Ovary (tissue), 9 donors: ENCODE results near the gene TNS1. TPM values are rescaled to one million over a fixed set of nuclear protein-coding genes. Genes with fewer than 3 reads are reported as not detected.

Experiments
- DNase-seq, 5 donors: peaks; one replicate each; pipeline ENCODE4 v3.0.0-alpha.2; 2019 to 2020
- H3K27ac ChIP-seq, 2 donors: fragments of 200-600 bp; one replicate each; pipeline versions ENCODE4 v1.5.1 to v1.8.0; 2019 to 2022
- H3K27me3 ChIP-seq: fragments of 200-600 bp; one replicate; pipeline ENCODE4 v1.8.0; 2022
- H3K36me3 ChIP-seq: fragments of 200-600 bp; sonication (generic); one replicate; pipeline ENCODE4 v1.5.1; 2019
- H3K4me1 ChIP-seq: one replicate; pipeline ENCODE4 v1.8.1; 2013; ENCODE audit warnings: mild to moderate bottlenecking, moderate library complexity; ENCODE audit not compliant: insufficient read depth
- H3K4me3 ChIP-seq: fragments of 200-600 bp; sonication (generic); one replicate; pipeline ENCODE4 v1.5.1; 2017
- H3K9me3 ChIP-seq, 2 donors: fragments of 200-600 bp in 1 of 2; sonication (generic) in 1 of 2; one replicate each; pipeline versions ENCODE4 v1.5.1 to v1.8.1; 2013 to 2019; ENCODE audit warnings: mild to moderate bottlenecking in 1 of 2, moderate library complexity in 1 of 2
- CTCF ChIP-seq, 3 donors: fragments of 450-650 bp in 2 of 3; fragments of 200-600 bp in 1 of 3; IDR thresholded peaks; one replicate each; pipeline versions ENCODE4 v1.5.1 to v1.8.0; 2016 to 2022; ENCODE audit warnings: antibody characterized with exemption in 3 of 3, mild to moderate bottlenecking in 1 of 3
- EP300 ChIP-seq: sonication (generic); formaldehyde crosslinking; IDR thresholded peaks from one replicate; pipeline ENCODE4 v1.6.1; 2017; ENCODE audit warnings: antibody characterized with exemption
- POLR2A ChIP-seq: fragments of 450-650 bp; IDR thresholded peaks from one replicate; pipeline ENCODE4 v1.6.1; 2017; ENCODE audit warnings: antibody characterized with exemption, mild to moderate bottlenecking, moderate library complexity
- WGBS, 3 donors: extraction: QIAGEN DNeasy Blood & Tissue Kit in 1 of 3; methylation state at CpG; one replicate each; pipeline versions ENCODE4 v1.1.5 to v1.1.7; 2013 to 2017; 5-methylcytosine and 5-hydroxymethylcytosine counted together
- intact Hi-C, 4 donors: fragments of 100-400 bp; cut with DNase I; formaldehyde crosslinking; loops; one replicate each; pipeline versions ENCODE4 v1.11.0 to v1.15.1; 2022 to 2023
- polyA plus RNA-seq, 2 donors: library from polyadenylated mRNA; stranded (reverse); fragments of 200-250 nt in 1 of 2; fragments of 350-450 nt in 1 of 2; fragmentation: Illumina TruSeq in 1 of 2; extraction: RNeasy Lipid Tissue Mini Kit (QIAGEN cat#74804) in 1 of 2; gene quantifications; one replicate each; pipeline ENCODE4 v1.2.3, GENCODE V29; 2013 to 2014
- total RNA-seq, 7 donors: library from RNA; depleted of rRNA in 2 of 7; stranded (reverse); fragments of >200 nt in 2 of 7; fragmentation: NEBNext Ultra II Directional in 3 of 7; extraction: Animal tissue kit (Norgen Biotek cat#: 25700) in 3 of 7; gene quantifications; one replicate each; pipeline versions ENCODE4 v1.1.0 to v1.2.4, GENCODE V29; 2016 to 2023
- donor health status: DM: no; HTN: no; CAD: no; lungs with moderate emphysema.
- donor health status: DM: no; HTN: no; CAD: no.
- donor health status: Bipolar disorder and iron deficiency.
- donor health status: DM: yes; HTN: yes; CAD: no.
- donor health status: DM: no; HTN: no; CAD: no.
- donor health status: DM: yes; HTN: yes; CAD: no.

The TNS1 gene
- total and polyA plus RNA-seq, 9 donors, result 140 to 568 (median 356) TPM

- no peak overlapping the region for H3K27ac ChIP-seq
- intact Hi-C loops, result no loop called here
- H3K27me3 ChIP-seq, result no peaks in the 10 kb centered on the region
- H3K4me3 ChIP-seq, result no peak overlapping the region
- TF ChIP-seq EP300 (no peak), POLR2A (no peak), CTCF (IDR thresholded peaks at IDR 0.05) (no peak)
- 94 to 99% (median 96%) methylated on average over 10 of the region's 10 CpGs for WGBS, 3 donors
- peaks cover 6% of the 10 kb centered on the region for H3K4me1 ChIP-seq
- H3K9me3 ChIP-seq, result no peaks in the 10 kb centered on the region
- DNase-seq, result peak in 4 of 5 donors; percentile 3 to 24 (median 11)
- H3K36me3 ChIP-seq, result no peaks in the 10 kb centered on the region
These were observed 19.5 kb upstream of the TNS1 start for GRCh38 chr2:218022131-218022850.

- intact Hi-C loops, result no loop called here
- Histone ChIP-seq H3K36me3 (no peaks in the 10 kb centered on the region), H3K4me1 (peaks cover 8% of the 10 kb centered on the region), H3K27ac (no peak overlapping the region), H3K4me3 (no peak overlapping the region), H3K9me3 (no peaks in the 10 kb centered on the region), H3K27me3 (no peaks in the 10 kb centered on the region)
- peak in 4 of 5 donors; percentile 13 to 44 (median 28) for DNase-seq
- TF ChIP-seq EP300 (no peak), CTCF (IDR thresholded peaks at IDR 0.05) (no peak), POLR2A (no peak)
- 68 to 78% (median 77%) methylated on average over 12 of the region's 12 CpGs for WGBS, 3 donors
These were observed 18.8 kb upstream of the TNS1 start for GRCh38 chr2:218021536-218022071.

- WGBS, 3 donors, result 83 to 88% (median 85%) methylated on average over 6 of the region's 6 CpGs
- intact Hi-C loops, result no loop called here
- TF ChIP-seq EP300 (no peak), CTCF (IDR thresholded peaks at IDR 0.05) (no peak), POLR2A (no peak)
- Histone ChIP-seq H3K4me1 (peaks cover 8% of the 10 kb centered on the region), H3K27me3 (no peaks in the 10 kb centered on the region), H3K36me3 (no peaks in the 10 kb centered on the region), H3K9me3 (no peaks in the 10 kb centered on the region), H3K4me3 (no peak overlapping the region), H3K27ac (no peak overlapping the region)
- DNase-seq, result peak in 4 of 5 donors; percentile 12 to 37 (median 24)
These were observed 18.3 kb upstream of the TNS1 start for GRCh38 chr2:218020966-218021535.

GRCh38 chr2:218020281-218020680 is 17.5 kb upstream of the TNS1 start:
- WGBS, 3 donors, result 94 to 97% (median 96%) methylated on average over 5 of the region's 5 CpGs
- no peaks in the 10 kb centered on the region for H3K27me3 ChIP-seq
- H3K27ac ChIP-seq, result no peak overlapping the region
- no peaks in the 10 kb centered on the region for H3K36me3 ChIP-seq
- no peak for TF ChIP-seq POLR2A
- TF ChIP-seq CTCF (IDR thresholded peaks at IDR 0.05), result no peak
- TF ChIP-seq EP300, result no peak
- peak in 3 of 5 donors; percentile 9 to 12 (median 10) for DNase-seq
- no peaks in the 10 kb centered on the region for H3K9me3 ChIP-seq
- H3K4me3 ChIP-seq, result no peak overlapping the region
- peaks cover 8% of the 10 kb centered on the region for H3K4me1 ChIP-seq
- intact Hi-C loops, result no loop called here
